Right ventricle myocardium superior (tissue), 1 donor: ENCODE measurements around the gene MAP2K5. TPM values are rescaled to one million over a fixed set of nuclear protein-coding genes. Genes with fewer than 3 reads are reported as not detected.
A peak's percentile ranks its signal among the peaks of the same experiment; 100 is the strongest.

ENCODE experiments used
- ATAC-seq: fragments of 200-7000 bp; cut with Tn5 transposase; one replicate; pipeline ENCODE4 v1.9.1; 2020; ENCODE audit warnings: mild to moderate bottlenecking; ENCODE audit not compliant: poor library complexity
- DNase-seq: peaks from one replicate; pipeline ENCODE4 v3.0.0-alpha.2; 2020
- intact Hi-C: fragments of 100-400 bp; cut with DNase I; formaldehyde crosslinking; loops from one replicate; pipeline ENCODE4 v1.11.2; 2022
- total RNA-seq: library from RNA; stranded (reverse); fragmentation: NEBNext Ultra II Directional; extraction: Animal tissue kit (Norgen Biotek cat#: 25700); gene quantifications from one replicate; pipeline ENCODE4 v1.2.1, GENCODE V29; 2021
- donor health status: DM: no; HTN: yes; CAD: no; lungs with severe emphysema.

MAP2K5 gene
- total RNA-seq, 1 donor from 2014 or later = 18.8 TPM

DNA sequence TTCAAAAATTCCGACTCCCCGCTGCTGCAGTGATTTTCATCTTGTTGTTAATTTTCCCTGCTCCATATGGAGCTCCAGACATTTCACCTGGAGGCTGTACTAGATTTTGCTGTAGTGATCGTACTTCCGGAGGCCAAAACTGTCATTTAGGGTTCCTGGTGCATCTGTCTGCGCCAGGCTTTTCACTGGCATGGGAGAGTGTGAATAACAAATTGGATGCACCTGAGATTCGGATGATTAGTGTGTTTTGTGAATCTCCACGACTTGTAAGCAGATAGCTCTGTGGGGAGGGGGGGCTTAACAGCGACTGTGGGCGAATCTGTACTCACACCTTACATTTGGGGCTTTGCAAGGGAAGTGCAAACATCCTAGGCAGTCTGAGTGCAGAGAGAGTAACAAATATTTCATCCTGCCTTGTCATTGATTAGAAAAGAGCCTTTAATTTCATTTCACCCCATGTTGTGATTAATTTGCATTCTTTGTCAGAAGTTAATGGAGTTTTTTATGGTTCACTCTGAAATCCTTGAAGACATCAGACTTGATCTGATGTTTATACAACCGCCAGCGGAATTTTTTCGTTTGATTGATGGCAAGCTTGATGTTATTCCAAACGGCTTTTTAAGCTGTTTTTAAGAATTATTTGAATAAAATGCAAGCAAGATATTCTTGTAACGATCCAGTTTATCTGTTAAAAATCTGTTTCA is 190.3 kb downstream of the MAP2K5 start:
- ATAC-seq (no peak), DNase-seq (no peak)
- intact Hi-C loops = no loop called here

DNA sequence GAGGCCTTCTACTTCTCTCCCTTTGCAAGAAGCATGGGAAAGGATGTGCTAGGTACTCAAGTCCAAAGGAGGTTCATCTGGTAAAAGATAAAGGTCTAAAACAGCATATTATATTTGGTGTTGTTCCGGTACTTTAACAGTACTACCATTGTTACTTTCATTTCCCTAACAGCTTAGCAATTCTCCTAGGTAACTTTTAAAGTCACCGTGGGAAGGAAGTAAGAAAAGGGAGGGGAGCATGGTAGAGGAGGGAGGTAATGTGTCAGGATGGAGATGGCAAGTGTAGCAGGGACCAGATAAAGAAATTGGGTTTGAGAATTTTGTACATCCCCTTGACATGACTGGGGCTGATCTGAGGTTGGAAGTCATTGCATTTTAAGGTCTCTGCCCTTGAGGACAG is 193.4 kb downstream of the MAP2K5 start:
- intact Hi-C loops = no loop called here
- ATAC-seq (no peak), DNase-seq (no peak)

DNA sequence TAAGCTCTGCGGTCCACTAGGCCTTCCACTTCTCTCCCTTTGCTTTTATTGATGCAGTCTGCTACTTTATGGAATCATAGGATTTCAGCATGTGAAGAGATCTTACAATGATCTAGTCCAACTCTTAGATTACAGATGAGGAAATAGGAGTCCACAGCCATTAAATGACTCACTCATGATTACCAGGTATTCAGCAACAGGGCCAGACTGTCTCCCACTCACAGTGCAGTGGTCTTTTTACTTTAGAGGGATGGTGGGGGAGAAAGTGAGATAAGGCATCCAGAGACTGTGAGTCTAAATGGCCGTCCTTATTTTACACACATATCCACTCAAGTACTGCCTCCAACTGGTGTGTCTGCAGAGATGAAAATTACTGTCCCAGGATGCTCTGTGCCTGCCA is 194.3 kb downstream of the MAP2K5 start:
- no peak for ATAC-seq
- intact Hi-C loops = no loop called here
- no peak for DNase-seq

DNA sequence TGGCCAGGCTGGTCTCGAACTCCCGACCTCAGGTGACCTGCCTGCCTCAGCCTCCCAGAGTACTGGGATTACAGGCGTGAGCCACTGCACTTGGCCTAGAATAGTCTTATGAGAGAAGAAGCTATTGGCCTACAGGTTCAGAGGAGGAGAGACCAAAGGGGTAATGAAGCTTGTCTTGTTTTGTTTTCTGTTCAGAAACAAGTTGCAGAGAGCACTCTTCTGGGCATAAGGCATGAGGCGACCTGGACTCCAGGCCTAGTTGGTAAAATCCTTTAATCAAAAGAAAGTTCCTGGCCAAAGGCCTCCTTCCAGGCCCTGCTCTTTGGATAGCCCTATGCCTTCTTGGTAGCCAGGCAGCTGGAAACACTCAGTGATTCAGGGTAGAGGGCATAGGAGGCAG is 195.6 kb downstream of the MAP2K5 start:
- no peak for DNase-seq
- intact Hi-C loops = no loop called here
- no peak for ATAC-seq

DNA sequence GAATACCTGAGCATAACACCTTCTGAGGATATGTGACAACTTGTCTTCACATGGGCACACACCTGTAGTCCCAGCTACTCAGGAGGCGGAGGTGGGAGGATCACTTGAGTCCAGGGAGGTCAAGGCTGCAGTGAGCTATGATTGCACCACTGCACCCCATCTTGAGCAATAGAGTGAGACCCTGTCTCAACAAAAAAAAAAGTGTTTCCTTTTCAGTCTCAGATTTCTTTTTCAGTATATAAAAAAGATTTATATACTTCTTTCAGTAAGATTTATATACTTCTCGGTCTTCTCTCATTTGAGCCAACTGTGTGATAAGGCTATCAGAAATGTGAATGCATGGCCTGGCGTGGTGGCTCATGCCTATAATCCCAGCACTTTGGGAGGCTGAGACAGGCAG is 197.9 kb downstream of the MAP2K5 start:
- ATAC-seq (no peak), DNase-seq (no peak)
- intact Hi-C loops = no loop called here

DNA sequence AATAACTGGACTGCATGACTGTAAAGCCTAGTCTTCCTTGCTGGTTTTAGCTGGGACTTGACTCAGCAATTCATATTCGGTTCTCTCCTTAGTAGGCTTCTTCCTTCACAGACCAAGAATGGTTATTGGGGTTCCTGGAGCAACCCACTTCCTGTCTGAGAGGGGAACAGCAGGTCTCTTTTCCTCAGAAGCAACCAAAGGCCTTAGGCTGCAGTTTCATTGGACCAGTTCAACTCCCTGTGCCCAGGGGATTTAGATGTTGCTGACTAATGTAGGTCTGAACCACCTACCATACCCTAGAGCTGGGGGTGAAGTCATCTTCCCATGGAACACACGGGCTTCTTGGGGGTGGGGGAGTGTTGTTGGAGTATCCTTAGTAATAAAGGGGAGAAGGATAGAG is 198.8 kb downstream of the MAP2K5 start:
- intact Hi-C loops = no loop called here
- DNase-seq (no peak), ATAC-seq (no peak)

DNA sequence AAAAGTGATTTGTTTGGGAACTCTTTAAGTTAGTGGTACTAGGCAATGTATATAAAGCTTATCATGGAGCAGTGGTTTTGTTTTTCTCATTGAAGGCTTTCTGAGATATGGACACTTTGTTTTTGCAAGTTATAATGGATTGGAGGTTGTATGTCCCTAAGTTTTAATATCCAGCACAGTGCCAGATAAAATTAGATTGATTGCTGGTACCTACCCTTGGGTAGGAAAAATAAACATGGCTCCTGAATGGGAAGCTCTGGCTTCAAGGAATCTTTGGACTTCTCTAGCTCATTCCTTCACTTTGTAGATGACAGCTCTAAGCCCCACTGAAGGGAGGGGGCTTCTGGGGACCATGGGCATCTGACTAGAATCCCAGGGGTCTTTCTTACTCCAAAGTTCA is 201.1 kb downstream of the MAP2K5 start:
- intact Hi-C loops = no loop called here
- ATAC-seq (no peak), DNase-seq (no peak)

DNA sequence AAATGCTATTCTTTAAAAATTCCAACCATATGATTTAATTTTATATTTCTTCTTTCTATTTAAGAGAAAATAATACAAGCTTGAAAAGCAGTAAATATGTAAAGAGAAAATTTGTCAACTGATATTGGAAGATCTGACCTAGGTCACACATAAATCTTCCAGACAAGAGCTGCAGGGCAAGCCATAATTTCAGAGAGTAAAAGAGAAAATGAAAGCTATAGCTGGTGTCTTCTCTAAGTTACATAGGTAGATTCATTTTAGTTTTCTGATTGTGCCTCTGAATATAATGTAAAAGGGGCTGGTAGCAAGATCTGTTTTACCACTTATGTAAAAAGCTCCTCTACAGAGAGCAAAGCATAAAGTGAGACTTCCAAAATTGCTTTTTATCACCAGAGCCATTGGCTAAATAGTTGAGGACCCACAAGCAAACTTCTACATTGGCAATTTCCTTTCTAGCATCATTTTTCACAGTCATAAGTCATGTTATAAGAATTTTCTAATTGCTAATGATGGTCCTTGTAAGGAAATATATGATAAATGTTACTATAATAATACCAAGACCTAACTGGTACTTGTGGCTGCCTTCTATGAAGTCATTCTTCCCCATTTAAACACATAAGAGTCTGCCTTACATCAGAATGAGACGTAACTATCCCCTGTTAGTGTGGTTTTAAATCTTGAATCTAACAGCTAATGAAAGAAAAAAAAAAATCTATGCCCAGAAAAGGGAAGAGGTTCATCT is 202.0 kb downstream of the MAP2K5 start:
- intact Hi-C loops = no loop called here
- ATAC-seq (no peak), DNase-seq (no peak)

DNA sequence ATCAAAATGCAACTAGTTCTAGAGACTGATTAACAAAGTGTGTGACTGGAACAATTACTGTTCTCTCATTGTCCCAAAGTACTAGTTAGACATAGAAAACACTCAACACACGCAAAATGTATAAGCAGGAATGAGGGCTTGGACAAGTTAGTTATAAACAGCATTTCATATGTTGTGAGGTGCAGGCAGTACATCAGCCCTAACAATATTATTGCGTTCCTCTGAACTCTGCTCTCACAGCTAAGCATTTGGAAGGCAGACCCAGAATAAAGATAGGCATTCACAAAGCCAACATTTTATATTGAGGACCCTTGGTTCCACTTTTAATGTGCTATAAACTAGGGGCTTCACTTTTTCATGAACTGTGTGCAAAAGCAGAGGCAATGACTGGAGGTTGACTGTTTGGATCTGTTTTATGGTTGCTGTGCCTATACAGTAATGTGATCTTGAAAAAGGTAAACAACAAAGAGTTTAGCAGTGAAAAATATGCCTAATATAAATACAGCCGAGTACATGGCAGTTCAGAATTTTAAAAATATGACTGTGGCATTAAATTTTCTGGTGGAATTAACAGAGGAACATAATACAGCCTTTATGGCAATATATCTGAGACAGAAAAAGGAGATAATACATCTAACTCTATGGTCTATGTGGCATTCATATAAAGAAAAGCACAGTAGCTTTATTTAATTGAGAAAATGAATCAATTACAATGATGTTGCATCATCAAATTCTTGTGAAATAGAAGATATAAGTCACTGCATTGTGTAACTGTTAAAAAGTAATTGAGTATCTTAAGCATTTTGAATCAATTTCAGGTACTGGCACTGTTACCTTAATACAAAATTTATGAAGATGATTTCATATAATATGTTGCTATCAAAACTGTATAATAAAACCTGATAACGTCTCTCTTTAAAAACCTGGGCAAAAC is 202.8 kb downstream of the MAP2K5 start:
- no peak for DNase-seq
- intact Hi-C loops = no loop called here
- no peak for ATAC-seq

DNA sequence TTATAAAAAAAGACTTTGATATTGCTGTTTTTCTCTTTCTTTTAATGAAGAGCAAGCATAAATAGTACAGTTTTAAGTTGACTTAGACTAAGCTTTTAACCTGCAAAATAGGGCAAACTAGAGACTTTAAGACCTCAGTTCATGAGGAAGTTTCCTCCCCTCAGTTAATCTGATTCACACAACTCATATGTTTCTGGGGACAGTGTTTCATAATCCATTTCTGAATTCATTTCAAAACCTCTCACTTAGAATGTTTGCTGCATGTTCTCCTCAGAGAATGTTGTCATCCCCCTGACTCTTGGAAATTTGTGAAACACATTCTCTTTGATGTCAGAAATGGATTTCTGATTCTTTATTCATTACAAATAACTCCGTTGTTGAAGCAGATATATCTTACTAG is 203.5 kb downstream of the MAP2K5 start:
- DNase-seq (no peak), ATAC-seq (peak; percentile 64)
- intact Hi-C loops = no loop called here

DNA sequence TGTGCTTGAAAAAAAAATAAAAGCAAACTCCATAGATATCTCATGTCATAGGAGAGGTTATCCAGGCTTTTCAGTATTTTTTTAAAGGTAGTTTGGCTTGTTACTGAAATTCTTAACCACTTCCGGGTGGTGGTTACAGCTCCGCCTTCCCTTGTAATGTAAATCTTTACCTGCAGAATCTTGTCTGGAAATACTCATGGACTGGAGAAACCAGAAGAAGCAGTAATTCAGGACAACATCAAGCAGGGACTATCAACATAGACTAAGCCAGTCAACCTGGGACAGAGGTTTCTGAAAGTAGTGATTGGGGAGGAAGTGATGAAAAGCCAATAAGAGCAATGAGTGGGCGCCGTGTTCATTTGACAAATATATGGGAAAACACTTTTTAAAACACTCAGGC is 203.9 kb downstream of the MAP2K5 start:
- DNase-seq (no peak), ATAC-seq (no peak)
- intact Hi-C loops = no loop called here

DNA sequence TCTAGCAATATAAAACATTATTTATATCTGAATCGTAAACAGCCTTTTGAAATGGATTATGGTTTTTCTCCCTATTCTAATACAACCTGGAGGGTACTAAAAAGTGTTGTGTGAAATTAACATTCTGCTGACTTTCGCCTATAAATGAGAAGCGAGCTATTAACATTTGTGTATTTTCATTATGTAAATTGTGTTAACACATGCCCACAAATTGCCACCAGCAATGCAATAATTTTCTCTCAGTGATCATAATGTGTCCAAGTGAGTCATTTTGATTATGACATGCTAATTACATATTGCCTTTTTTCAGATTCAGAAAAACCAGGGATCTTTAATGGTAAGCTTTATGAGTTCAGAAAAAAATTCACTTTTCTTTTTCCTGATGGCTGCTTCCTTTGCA is 205.4 kb downstream of the MAP2K5 start:
- intact Hi-C loops = no loop called here
- DNase-seq = no peak

DNA sequence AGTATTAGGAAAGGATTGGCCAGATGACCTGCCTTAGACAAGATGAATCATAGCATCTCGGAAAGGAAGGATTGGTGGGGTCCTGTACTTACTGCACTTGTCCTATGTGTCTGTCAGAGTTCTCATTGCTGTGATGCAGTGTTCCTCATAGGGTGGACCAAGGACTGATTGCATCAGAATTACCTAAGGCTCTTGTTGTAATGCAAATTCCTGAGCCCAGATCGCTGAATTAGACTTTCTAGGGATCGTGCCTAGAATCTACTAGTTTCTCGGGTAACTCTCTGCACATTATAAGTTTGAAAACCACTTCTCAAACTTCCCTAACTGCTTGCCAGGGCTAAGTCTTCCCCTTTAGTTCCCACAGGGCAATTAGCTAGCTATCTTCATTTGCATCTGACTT is 207.9 kb downstream of the MAP2K5 start:
- intact Hi-C loops = no loop called here
- DNase-seq (no peak), ATAC-seq (no peak)

More for the DNA sequence above, 205.4 kb downstream of the MAP2K5 start:
- no peak for ATAC-seq

DNA sequence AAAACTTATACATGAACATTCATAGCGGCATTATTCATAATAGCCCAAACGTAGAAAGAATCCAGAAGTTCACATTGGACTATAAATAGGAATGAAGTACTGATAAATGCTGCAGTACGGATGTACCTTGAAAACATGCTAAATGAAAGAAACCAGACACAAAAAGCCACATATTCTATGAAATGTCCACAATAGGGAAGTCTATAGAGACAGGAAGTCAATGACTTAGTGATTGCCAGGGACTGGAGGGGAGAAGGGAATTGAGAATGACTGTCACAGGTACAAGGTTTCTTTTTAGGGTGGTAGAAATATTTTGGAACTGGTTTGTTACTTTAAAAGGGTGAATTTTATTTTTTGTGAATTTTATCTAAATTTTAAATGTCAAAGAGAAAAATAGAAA is 211.4 kb downstream of the MAP2K5 start:
- ATAC-seq (no peak), DNase-seq (no peak)
- intact Hi-C loops = no loop called here

DNA sequence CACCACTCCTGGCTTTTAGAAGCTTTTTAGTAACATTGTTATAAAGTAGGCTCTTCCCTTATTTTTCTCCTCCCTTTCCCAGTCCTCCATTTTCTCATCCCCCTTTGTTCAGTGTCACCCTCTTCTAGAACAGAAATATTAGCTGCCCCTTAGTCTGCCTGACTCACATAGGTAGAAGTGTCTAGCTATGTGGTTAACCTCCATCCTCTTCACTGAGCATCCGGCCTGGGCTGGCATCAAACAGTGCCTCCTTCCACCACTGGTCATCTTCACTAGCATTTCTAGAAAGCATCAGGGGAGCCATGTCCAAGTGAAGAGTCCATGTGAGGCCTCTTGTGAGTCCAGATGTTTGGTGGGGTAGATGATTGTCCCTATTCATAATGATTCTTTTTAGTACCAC is 212.8 kb downstream of the MAP2K5 start:
- ATAC-seq (no peak), DNase-seq (no peak)
- intact Hi-C loops = no loop called here

DNA sequence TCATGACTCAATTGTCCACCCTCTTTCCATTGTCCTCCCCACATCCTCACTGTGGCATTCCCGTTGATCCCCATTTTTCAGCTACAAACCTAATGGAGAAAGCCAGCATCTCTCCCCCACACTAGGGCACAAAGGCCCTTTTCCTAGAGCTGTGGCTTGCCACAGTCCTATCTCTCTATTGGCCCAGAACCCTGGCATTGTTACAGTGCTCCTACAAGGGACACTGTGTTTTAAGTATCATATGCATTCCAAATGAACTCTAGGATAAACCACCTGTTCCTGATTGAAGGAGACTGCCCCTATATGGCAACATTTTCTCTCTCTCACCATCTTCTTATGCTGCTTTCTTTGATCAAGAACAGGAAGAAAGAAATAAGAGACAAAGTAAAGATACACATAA is 213.4 kb downstream of the MAP2K5 start:
- intact Hi-C loops = no loop called here
- DNase-seq (no peak), ATAC-seq (no peak)

DNA sequence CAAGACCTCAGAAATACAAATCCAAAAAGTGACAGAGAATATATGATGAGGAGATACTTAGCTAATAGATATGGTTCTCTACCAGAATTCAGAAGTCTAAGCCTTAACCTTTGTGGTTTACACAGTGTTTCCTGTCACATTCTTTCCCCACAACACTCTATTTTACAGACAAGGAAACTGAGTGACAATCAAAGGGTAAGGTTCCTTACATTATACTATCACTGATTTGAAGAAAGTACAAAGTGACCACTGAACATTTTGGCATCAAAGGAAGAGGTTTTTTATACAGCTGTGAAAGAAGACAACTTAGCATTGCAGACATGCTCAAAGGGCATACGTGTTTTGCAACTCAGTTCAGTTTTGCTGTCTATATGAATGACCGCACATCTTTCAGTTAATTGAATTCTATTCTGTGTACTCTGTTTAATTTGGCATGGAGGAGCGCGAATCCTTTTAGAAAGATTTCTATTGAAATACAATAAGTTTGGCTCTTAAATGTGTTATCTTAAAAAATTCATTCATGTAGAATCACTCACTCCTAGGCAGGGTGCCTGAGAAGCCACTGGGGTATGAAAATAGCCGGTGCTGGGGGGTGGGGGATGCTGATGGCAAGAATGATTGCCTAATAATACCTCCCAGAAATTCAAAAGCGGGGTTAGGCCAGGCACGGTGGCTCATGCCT is 216.3 kb downstream of the MAP2K5 start:
- no peak for DNase-seq
- intact Hi-C loops = no loop called here
- no peak for ATAC-seq

DNA sequence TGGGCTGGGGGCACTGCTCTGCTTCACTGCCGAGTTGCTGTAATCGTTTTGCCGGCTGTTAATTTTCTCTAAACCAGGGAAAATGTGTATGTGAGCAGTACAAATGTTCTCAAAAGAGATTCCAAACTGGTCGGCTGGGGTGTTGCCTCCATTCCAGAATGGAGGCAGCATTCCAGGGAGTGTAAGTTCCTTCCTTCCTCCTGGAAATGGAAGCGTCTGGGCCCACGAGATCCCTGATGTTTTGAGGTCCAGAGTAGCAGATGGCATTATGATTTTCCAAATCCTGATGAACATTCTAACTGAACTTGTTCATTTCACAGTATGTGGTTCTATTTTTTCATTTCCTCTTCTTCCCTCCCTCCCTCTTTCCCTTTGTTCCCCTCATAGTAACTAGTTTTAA is 218.4 kb downstream of the MAP2K5 start:
- DNase-seq = no peak
- intact Hi-C loops = no loop called here
- ATAC-seq = no peak

DNA sequence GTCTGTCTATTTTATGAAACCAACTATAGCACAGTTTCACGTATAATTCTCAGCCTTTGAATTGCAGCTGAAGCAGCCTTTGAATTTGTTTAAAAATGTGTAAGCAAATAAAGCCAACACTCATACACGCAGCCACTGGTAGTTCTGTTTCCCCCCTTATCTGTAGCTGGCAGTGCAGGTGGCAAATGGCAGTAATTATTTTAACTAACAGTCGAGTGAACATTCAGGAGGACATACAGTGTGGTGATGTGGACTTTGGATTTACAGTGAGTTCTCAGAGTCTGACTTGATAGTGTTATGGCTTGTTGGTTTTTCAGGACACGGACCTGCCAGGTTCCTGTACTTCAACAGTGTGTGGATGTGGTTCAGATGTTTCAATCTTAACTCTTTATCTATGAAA is 218.8 kb downstream of the MAP2K5 start:
- intact Hi-C loops = no loop called here
- DNase-seq = no peak
- no peak for ATAC-seq
